Subcutaneous adipose tissue (tissue), 4 donors: Measurements from ENCODE around the gene LPIN2. TPM values are rescaled to one million over a fixed set of nuclear protein-coding genes. Genes with fewer than 3 reads are reported as not detected.

Experiments used
- CTCF ChIP-seq: fragments of 450-650 bp; IDR thresholded peaks from one replicate; pipeline ENCODE4 v1.5.1; 2016; ENCODE audit warnings: low read depth, mild to moderate bottlenecking, control low read depth, antibody characterized with exemption, moderate library complexity
- total RNA-seq, 4 donors: library from RNA; depleted of rRNA; stranded (reverse); fragments of >200 nt; gene quantifications; one replicate each; pipeline ENCODE4 v1.1.0, GENCODE V29; 2016

LPIN2 gene
- total RNA-seq, 4 donors from 2014 or later = 23.8 to 33.3 (median 29.1) TPM

DNA sequence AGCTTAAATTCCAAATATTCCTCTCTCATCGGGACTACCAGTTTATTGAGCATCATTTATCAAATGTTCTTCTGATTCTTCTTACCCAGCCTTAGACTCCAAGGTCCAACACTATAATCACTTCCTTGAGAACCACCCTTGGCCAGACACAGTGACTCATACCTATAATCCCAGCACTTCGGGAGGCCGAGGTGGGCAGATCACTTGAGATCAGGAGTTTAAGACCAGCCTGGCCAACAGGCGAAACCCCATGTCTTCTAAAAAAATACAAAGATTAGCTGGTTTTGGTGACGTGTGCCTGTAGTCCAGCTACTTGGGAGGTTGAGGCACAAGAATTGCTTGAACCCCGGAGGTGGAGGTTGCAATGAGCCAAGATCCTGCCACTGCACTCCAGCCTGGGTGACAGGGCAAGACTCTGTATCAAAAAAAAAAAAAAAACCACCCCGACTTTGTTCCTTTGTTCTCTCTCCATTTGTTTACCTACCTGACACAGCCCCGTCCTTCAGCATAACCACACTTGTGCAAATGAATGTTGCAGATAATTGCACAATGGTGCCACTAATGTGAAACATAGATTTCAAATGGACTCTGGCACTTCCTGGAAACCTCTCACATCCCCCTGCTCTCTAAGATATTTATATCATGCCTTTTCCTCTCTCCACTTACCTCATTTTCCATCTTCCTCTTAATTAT lies 38.9 kb upstream of the LPIN2 start:
- TF ChIP-seq CTCF = no peak

DNA sequence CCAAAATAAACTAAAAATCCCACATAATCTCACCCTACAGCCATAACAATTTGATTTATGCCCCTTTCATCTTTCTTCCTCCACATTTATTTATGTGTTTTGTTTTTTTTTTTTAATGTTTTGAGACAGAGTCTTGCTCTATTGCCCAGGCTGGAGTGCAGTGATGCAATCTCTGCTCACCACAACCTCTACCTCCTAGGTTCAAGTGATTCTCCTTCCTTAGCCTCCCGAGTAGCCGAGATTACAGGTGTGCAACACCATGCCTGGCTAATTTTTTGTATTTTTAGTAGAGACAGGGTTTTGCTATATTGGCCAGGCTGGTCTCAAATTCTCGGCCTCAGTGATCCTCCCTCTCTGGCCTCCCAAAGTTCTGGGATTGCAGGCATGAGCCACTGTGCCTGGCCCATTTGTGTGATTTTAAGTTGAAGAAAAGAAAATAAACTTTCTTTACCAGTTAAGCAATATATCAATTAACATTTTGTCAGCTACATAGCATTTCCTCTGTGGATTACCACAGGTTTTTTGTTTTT lies 35.9 kb upstream of the LPIN2 start:
- TF ChIP-seq CTCF = no peak

GRCh38 chr18:3048121-3048520 lies 35.2 kb upstream of the LPIN2 start:
- no peak for TF ChIP-seq CTCF

DNA sequence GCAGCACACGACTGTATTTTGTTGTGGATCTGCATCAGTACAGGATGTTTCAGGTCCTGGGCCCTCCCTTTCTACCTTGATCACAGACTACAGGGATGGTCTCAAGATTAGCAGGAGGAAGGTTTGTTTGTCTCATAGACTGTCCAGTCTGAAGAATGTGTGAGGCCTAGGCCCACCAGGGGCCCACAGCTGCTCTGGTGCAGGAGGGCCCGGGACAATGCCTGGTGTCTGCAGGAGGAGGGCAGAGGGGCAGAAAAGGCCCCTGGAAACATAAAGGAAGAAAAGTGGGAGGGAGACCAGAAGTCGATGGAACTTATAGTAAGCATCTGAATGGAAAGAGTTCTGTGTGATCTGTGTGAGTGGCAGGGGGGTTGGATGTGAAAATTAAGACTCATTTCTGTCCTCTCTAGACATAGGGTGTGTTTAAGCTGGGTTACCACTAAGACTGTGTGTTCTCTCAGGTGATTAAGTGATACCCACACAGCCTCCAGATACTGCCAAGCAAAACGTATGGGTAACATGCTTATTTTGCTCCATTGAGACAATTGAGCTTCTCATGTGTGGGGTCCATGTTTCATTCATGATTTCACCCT lies 33.4 kb upstream of the LPIN2 start:
- TF ChIP-seq CTCF = no peak

- no peak for TF ChIP-seq CTCF
Measured at GRCh38 chr18:3044931-3045698, 32.2 kb upstream of the LPIN2 start.

DNA sequence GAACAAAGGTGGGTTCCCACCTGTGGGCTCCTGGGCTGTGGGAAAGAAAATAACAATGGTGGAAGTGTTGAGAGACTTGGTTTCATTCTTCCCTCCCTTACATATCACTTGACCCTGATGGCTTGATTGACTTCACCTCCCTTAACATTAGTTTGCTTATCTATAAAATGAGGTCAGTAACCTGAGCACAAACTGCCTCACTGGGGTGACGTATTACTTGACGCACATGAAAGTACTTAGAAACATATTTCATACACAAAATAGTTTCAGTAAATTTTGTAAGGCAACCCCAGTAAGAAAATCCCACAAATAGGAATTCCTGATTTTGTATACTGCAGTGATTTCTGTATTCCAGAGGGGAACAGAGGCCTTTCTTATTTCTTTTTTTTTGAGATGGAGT lies 29.4 kb upstream of the LPIN2 start:
- no peak for TF ChIP-seq CTCF

GRCh38 chr18:3041843-3042242 lies 28.9 kb upstream of the LPIN2 start:
- TF ChIP-seq CTCF = no peak
